Measurements from ENCODE around the gene AJAP1.

GRCh38 chr1:4745560-4745959 lies 91.2 kb downstream of the AJAP1 start:
- no peak for TF ChIP-seq CTCF (IDR thresholded peaks at IDR 0.05; ENCODE audit: low read depth, low read length)
- no peak for TF ChIP-seq EZH2phosphoT487 (IDR thresholded peaks at IDR 0.05; ENCODE audit: low read depth)

Measured in OCI-LY3 (cell line).